NCI-H2081 (cell line): ENCODE results near the gene MYH7.

Source experiments
- DNase-seq, 2 experiments: peaks; one replicate each; lab custom pipeline; 2025; lab: John Stamatoyannopoulos, UW

MYH7 gene

GRCh38 chr14:23447361-23448350, 12.2 kb upstream of the MYH7 start:
- no peak for DNase-seq

- no peak for DNase-seq
Observed at GRCh38 chr14:23446291-23446851, 10.9 kb upstream of the MYH7 start.

DNA sequence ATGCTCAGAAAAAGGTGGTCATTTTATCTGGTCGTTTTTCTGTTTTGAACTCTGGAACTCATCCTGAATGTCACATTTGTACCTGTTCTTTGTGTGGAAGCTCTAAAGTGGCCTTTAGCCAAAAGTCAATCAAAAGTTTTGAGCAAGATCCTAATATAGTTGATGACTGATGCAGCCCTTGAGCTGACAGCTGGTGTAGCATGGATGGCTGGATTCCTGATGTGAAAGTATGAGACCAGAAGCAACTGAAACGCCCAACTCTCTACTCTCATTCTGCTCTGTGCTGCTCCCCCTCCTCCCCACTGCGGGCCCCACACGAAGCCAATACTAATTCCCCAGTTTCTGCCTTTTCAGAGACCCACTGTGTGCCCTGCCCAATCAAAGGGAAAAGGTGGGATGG, 10.3 kb upstream of the MYH7 start:
- DNase-seq = no peak

- no peak for DNase-seq
Observed at GRCh38 chr14:23444314-23444713, 8.9 kb upstream of the MYH7 start.

DNA sequence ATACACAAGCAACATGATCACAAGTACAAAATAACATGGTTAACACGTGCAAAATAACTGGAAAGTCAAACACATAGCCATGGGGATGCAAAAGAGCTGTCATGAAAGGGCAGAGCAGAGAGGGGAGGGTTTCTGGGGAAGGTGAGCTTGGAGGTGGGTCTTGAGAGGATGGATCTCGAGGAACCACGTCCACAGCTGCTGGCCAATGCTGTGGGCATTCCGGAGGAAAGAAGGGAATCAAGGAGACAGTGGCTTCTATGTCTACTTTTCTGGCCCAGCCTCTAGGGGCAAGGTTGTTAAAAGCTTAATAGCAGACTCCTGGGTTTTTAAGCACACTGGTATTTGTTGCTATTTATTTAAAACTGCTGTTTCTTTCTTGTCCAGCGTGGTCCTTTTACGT, 8.4 kb upstream of the MYH7 start:
- no peak for DNase-seq

DNA sequence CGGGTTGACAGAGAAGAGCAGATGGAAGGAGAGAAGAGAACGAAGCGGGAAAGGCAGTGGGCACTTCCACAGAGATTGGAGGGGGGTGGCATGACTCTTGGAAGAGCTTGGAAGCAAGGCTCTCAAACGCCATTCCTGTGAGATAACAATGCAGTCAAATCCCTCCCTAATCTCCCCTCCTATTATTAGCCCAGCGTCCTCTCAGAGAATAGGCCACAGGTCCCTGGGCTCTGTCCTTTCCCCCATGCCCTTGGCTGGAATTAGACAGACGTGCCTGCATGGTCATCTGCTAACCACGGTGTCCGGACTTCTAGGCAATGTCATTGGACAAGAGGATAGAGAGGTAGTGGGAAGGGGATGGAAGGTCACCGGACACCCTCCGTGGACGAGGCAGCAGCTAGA, 8.0 kb upstream of the MYH7 start:
- DNase-seq = no peak

DNA sequence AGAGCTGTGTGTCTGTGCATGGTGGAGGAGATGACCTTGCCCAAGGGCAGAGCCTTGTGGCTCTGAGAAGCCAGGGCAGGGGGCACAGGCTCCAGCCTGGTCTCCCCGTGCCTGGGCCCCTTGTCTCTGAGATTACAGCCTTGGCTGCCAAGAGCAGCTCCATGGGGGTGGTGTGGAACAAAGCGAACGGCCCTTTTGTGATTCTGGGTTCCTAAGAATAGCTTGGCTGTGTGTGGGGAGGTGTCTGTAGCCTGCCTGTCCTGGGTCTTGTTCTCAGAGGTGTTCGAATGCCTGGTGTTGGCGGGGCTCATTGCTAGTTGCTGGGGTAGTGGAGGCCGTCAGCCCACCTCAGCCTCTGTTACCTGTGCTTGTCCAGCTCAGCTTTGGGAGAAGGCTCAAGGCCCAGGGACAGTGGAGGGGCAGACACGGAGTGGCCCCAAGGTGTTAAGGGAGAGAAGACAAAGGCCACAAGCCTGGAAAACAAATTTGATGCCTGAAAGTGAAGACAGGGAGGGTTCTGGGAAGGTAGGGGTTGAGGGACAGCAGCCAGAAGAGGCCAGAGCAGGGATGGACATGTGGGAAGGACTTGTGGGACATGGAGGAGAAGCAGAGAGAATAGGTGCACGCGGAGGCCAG, 7.4 kb upstream of the MYH7 start:
- no peak for DNase-seq

GRCh38 chr14:23441076-23441475, 5.6 kb upstream of the MYH7 start:
- DNase-seq = no peak

GRCh38 chr14:23439107-23439835, 3.8 kb upstream of the MYH7 start:
- no peak for DNase-seq

GRCh38 chr14:23438101-23438971, 2.9 kb upstream of the MYH7 start:
- no peak for DNase-seq

GRCh38 chr14:23437133-23438100, 2.0 kb upstream of the MYH7 start:
- DNase-seq = no peak

DNA sequence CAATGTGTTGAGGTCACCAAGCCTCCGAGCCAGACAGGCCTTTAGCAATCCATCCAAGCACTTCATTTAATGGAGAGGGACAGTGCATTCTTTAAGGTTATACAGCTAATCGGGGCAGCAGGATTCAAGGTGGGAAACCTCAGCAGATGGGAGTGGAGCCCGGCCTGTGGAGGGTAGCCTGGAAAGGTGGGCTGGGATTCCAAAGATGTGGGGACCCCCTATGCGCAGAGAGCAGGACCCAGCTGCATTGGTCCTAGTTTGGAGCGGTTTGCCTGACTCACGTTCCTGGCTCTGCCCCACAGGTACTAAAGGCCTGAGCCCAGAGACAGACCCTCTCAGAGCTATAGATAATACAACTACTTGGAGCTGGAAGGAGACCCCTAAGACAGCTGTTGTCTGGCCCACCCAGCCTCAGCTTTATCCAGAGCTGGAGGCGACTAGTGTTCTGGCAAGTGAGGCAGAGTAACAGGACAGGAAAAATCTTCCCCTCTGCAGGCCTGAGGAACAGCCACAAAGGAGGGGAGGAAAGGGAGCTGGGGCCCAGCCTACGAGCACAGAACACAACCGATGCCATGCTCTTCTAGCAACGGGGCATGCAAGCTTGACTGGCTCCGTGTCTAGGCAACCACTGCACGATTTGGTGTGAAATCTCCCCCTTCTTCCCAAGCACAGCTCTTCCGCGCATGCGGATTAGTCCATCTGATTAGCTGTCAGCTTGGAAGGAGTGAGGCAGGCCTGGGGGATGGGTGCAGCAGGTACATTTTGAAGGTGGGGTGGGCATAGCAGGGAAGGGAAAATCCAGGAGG, 1.1 kb upstream of the MYH7 start:
- DNase-seq = no peak

- no peak for DNase-seq
Observed at GRCh38 chr14:23434488-23435222, 805 bp downstream of the MYH7 start.

GRCh38 chr14:23433457-23433856, 2.0 kb downstream of the MYH7 start:
- DNase-seq = no peak

DNA sequence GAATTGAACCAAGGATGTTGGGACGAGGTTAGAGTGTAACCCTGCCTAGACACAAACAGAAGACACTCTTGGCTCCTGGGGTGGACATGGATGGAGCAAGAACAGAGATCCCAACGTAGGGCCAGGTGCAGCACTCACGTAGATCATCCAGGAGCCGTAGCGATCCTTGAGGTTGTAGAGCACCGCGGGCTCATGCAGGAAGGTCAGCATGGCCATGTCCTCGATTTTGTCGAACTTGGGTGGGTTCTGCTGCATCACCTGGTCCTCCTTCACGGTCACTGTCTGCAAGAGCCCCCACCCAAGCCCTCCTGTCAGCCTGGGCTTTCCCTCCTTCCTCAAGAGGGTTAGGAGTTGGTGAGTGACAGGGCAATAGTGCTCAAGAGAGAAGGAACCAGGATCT, 2.5 kb downstream of the MYH7 start:
- no peak for DNase-seq

DNA sequence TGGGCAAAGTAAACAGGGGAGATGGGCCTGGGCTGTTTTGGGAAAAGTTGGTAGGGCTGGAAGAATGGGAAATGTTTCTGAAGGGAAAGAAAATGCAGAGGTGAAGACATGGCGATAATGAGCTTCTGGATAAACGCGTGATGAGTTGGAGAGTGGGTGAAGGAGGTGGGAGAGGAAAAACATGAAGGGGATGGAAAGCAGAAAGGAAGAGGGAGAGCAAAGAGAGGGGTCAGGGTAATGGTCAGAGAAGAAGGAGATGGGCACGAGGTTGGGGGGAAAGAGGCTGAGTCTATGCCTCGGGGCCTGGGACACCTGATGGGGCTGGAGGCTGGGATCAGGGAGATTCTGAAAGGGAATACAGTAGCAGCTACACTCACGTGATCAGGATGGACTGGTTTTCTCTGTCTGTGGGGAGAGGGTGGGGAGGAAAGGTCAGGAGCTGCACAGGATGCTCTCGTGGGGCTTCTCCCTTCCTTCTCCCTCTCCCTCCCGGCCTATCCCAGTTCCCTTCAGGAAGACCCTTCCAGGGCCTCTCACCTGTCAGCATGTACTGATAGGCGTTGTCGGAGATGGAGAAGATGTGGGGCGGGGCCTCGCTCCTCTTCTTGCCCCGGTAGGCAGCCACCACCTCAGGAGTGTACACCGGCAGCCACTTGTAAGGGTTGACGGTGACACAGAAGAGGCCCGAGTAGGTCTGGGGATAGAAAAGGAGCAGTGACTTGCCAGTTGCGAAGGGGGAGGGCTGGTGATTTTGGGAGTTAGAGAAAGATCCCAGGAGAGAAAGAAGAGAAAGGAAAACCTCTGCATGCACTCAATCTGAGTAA, 3.1 kb downstream of the MYH7 start:
- no peak for DNase-seq

DNA sequence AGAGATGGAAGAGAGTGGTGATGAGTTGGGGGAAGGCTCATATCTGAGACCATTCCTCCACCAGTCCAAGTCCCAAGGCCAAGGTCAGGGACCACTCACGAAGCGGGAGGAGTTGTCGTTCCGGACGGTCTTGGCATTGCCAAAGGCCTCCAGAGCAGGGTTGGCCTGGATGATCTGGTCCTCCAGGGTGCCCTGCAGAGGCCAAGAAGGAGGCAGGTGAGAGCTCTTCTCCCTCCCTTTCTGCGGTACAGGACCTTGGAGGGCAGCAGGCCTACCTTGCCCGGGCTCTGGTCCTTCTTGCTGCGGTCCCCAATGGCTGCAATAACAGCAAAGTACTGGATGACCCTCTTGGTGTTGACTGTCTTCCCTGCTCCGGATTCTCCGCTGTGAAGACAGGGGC, 4.0 kb downstream of the MYH7 start:
- no peak for DNase-seq

- DNase-seq = no peak
Observed at GRCh38 chr14:23430723-23431085, 4.8 kb downstream of the MYH7 start.
